ENCODE measurements around the gene SPAG4.

Gene SPAG4

GRCh38 chr20:35621560-35621946 lies 5.9 kb downstream of the SPAG4 start:
- H3K4me1 Mint-ChIP-seq: peaks cover 15% of the 10 kb centered on the region
- H3K4me3 Mint-ChIP-seq: no peak overlapping the region
- no peaks in the 10 kb centered on the region for H3K27me3 Mint-ChIP-seq
- H3K9me3 Mint-ChIP-seq: no peaks in the 10 kb centered on the region
- ATAC-seq (ENCODE audit: low read depth) (no peak), DNase-seq (ENCODE audit: low spot score in 2 of 2) (no peak)
- H3K27ac Mint-ChIP-seq: peak overlapping the region; percentile 0
- H3K36me3 Mint-ChIP-seq: peaks cover 8% of the 10 kb centered on the region

- no peaks in the 10 kb centered on the region for H3K27me3 Mint-ChIP-seq
- DNase-seq (ENCODE audit: low spot score in 2 of 2) (no peak), ATAC-seq (ENCODE audit: low read depth) (no peak)
- H3K27ac Mint-ChIP-seq: peak overlapping the region; percentile 40
- H3K4me3 Mint-ChIP-seq: no peak overlapping the region
- H3K36me3 Mint-ChIP-seq: peaks cover 29% of the 10 kb centered on the region
- no peaks in the 10 kb centered on the region for H3K9me3 Mint-ChIP-seq
- H3K4me1 Mint-ChIP-seq: no peaks in the 10 kb centered on the region
Measured at GRCh38 chr20:35625584-35626385, 10.2 kb downstream of the SPAG4 start.

- DNase-seq (ENCODE audit: low spot score in 2 of 2) (no peak), ATAC-seq (ENCODE audit: low read depth) (no peak)
- Mint-ChIP-seq H3K36me3 (peaks cover 30% of the 10 kb centered on the region), H3K27me3 (no peaks in the 10 kb centered on the region), H3K4me3 (no peak overlapping the region), H3K4me1 (no peaks in the 10 kb centered on the region), H3K9me3 (no peaks in the 10 kb centered on the region), H3K27ac (no peak overlapping the region)
Measured at GRCh38 chr20:35626386-35627001, 10.9 kb downstream of the SPAG4 start.

- no peak for ATAC-seq (ENCODE audit: low read depth)
- Mint-ChIP-seq H3K4me3 (no peak overlapping the region), H3K27ac (no peak overlapping the region), H3K4me1 (no peaks in the 10 kb centered on the region), H3K36me3 (peaks cover 33% of the 10 kb centered on the region), H3K9me3 (no peaks in the 10 kb centered on the region), H3K27me3 (no peaks in the 10 kb centered on the region)
- DNase-seq (ENCODE audit: low spot score in 2 of 2): no peak
Measured at GRCh38 chr20:35627121-35627520, 11.5 kb downstream of the SPAG4 start.

GRCh38 chr20:35629427-35630145 lies 14.0 kb downstream of the SPAG4 start:
- no peak overlapping the region for H3K4me3 Mint-ChIP-seq
- DNase-seq (ENCODE audit: low spot score in 2 of 2) (no peak), ATAC-seq (ENCODE audit: low read depth) (no peak)
- H3K4me1 Mint-ChIP-seq: peaks cover 8% of the 10 kb centered on the region
- no peak overlapping the region for H3K27ac Mint-ChIP-seq
- no peaks in the 10 kb centered on the region for H3K27me3 Mint-ChIP-seq
- H3K9me3 Mint-ChIP-seq: no peaks in the 10 kb centered on the region
- H3K36me3 Mint-ChIP-seq: peaks cover 38% of the 10 kb centered on the region

GRCh38 chr20:35630636-35631035 lies 15.0 kb downstream of the SPAG4 start:
- no peak for DNase-seq (ENCODE audit: low spot score in 2 of 2)
- no peak for ATAC-seq (ENCODE audit: low read depth)
- H3K4me1 Mint-ChIP-seq: peaks cover 12% of the 10 kb centered on the region
- no peaks in the 10 kb centered on the region for H3K9me3 Mint-ChIP-seq
- H3K27ac Mint-ChIP-seq: no peak overlapping the region
- H3K4me3 Mint-ChIP-seq: no peak overlapping the region
- no peaks in the 10 kb centered on the region for H3K27me3 Mint-ChIP-seq
- peaks cover 37% of the 10 kb centered on the region for H3K36me3 Mint-ChIP-seq

- H3K36me3 Mint-ChIP-seq: peaks cover 24% of the 10 kb centered on the region
- DNase-seq (ENCODE audit: low spot score in 2 of 2) (no peak), ATAC-seq (ENCODE audit: low read depth) (no peak)
- no peaks in the 10 kb centered on the region for H3K9me3 Mint-ChIP-seq
- H3K4me3 Mint-ChIP-seq: no peak overlapping the region
- H3K4me1 Mint-ChIP-seq: peaks cover 24% of the 10 kb centered on the region
- H3K27ac Mint-ChIP-seq: peak overlapping the region; percentile 47
- no peaks in the 10 kb centered on the region for H3K27me3 Mint-ChIP-seq
Measured at GRCh38 chr20:35632539-35633115, 17.0 kb downstream of the SPAG4 start.

GRCh38 chr20:35635652-35636051 lies 20.0 kb downstream of the SPAG4 start:
- H3K4me1 Mint-ChIP-seq: peaks cover 35% of the 10 kb centered on the region
- peaks cover 13% of the 10 kb centered on the region for H3K36me3 Mint-ChIP-seq
- H3K27me3 Mint-ChIP-seq: no peaks in the 10 kb centered on the region
- peak overlapping the region; percentile 28 for H3K27ac Mint-ChIP-seq
- DNase-seq (ENCODE audit: low spot score in 2 of 2) (no peak), ATAC-seq (ENCODE audit: low read depth) (no peak)
- H3K4me3 Mint-ChIP-seq: no peak overlapping the region
- no peaks in the 10 kb centered on the region for H3K9me3 Mint-ChIP-seq

- H3K9me3 Mint-ChIP-seq: no peaks in the 10 kb centered on the region
- peaks cover 37% of the 10 kb centered on the region for H3K4me1 Mint-ChIP-seq
- peaks cover 11% of the 10 kb centered on the region for H3K36me3 Mint-ChIP-seq
- peak overlapping the region; percentile 28 for H3K27ac Mint-ChIP-seq
- ATAC-seq (ENCODE audit: low read depth) (no peak), DNase-seq (ENCODE audit: low spot score in 2 of 2) (no peak)
- no peaks in the 10 kb centered on the region for H3K27me3 Mint-ChIP-seq
- H3K4me3 Mint-ChIP-seq: no peak overlapping the region
Measured at GRCh38 chr20:35636095-35636494, 20.5 kb downstream of the SPAG4 start.

- H3K27ac Mint-ChIP-seq: peak overlapping the region; percentile 46
- peaks cover 44% of the 10 kb centered on the region for H3K4me1 Mint-ChIP-seq
- ATAC-seq (ENCODE audit: low read depth) (no peak), DNase-seq (ENCODE audit: low spot score in 2 of 2) (no peak)
- no peaks in the 10 kb centered on the region for H3K27me3 Mint-ChIP-seq
- peaks cover 8% of the 10 kb centered on the region for H3K36me3 Mint-ChIP-seq
- H3K9me3 Mint-ChIP-seq: no peaks in the 10 kb centered on the region
- H3K4me3 Mint-ChIP-seq: no peak overlapping the region
Measured at GRCh38 chr20:35637276-35637675, 21.6 kb downstream of the SPAG4 start.

GRCh38 chr20:35638751-35639150 lies 23.1 kb downstream of the SPAG4 start:
- Mint-ChIP-seq H3K9me3 (no peaks in the 10 kb centered on the region), H3K27me3 (no peaks in the 10 kb centered on the region), H3K4me3 (no peak overlapping the region), H3K27ac (no peak overlapping the region), H3K4me1 (peaks cover 43% of the 10 kb centered on the region), H3K36me3 (peaks cover 5% of the 10 kb centered on the region)
- no peak for ATAC-seq (ENCODE audit: low read depth)
- DNase-seq (ENCODE audit: low spot score in 2 of 2): no peak

- DNase-seq (ENCODE audit: low spot score in 2 of 2) (no peak), ATAC-seq (ENCODE audit: low read depth) (no peak)
- peak overlapping the region; percentile 51 for H3K27ac Mint-ChIP-seq
- H3K4me1 Mint-ChIP-seq: peaks cover 49% of the 10 kb centered on the region
- H3K9me3 Mint-ChIP-seq: no peaks in the 10 kb centered on the region
- H3K27me3 Mint-ChIP-seq: no peaks in the 10 kb centered on the region
- H3K4me3 Mint-ChIP-seq: no peak overlapping the region
- H3K36me3 Mint-ChIP-seq: peaks cover 3% of the 10 kb centered on the region
Measured at GRCh38 chr20:35640724-35641123, 25.1 kb downstream of the SPAG4 start.

GRCh38 chr20:35641743-35642142 lies 26.1 kb downstream of the SPAG4 start:
- DNase-seq (ENCODE audit: low spot score in 2 of 2) (no peak), ATAC-seq (ENCODE audit: low read depth) (no peak)
- Mint-ChIP-seq H3K36me3 (peaks cover 3% of the 10 kb centered on the region), H3K4me3 (no peak overlapping the region), H3K27ac (peak overlapping the region; percentile 5), H3K27me3 (no peaks in the 10 kb centered on the region), H3K4me1 (peaks cover 52% of the 10 kb centered on the region), H3K9me3 (no peaks in the 10 kb centered on the region)

- DNase-seq (ENCODE audit: low spot score in 2 of 2) (no peak), ATAC-seq (ENCODE audit: low read depth) (no peak)
- Mint-ChIP-seq H3K27ac (peak overlapping the region; percentile 58), H3K36me3 (peaks cover 5% of the 10 kb centered on the region), H3K4me3 (no peak overlapping the region), H3K27me3 (no peaks in the 10 kb centered on the region), H3K9me3 (no peaks in the 10 kb centered on the region), H3K4me1 (peaks cover 41% of the 10 kb centered on the region)
Measured at GRCh38 chr20:35643045-35643444, 27.4 kb downstream of the SPAG4 start.

All from memory B cell (primary cell).